Skin of body (tissue), 1 donor: ENCODE data around the gene UBE2S. TPM values are rescaled to one million over a fixed set of nuclear protein-coding genes. Genes with fewer than 3 reads are reported as not detected.

Experiments
- total RNA-seq: library from RNA; depleted of rRNA; stranded (reverse); fragments of >200 nt; gene quantifications from one replicate; pipeline ENCODE4 v1.2.3, GENCODE V29; 2014

The UBE2S gene
- total RNA-seq, 1 donor from 2014 or later: 25.4 TPM

Other genes with a start within 250 kb of the UBE2S start
- gene DNAAF3, start 241.2 kb downstream of the UBE2S start, total RNA-seq: not detected
- 1.6 TPM for gene SYT5, start 227.5 kb downstream of the UBE2S start, total RNA-seq
- gene PTPRH, start 198.3 kb downstream of the UBE2S start, total RNA-seq: 0.39 TPM
- 1.2 TPM for gene TMEM86B, start 179.0 kb downstream of the UBE2S start, total RNA-seq
- 20.8 TPM for gene PPP6R1, start 148.8 kb downstream of the UBE2S start, total RNA-seq
- 12.1 TPM for gene HSPBP1, start 127.7 kb downstream of the UBE2S start, total RNA-seq
- 3.6 TPM for gene BRSK1, start 123.8 kb downstream of the UBE2S start, total RNA-seq
- gene TMEM150B, start 82.4 kb downstream of the UBE2S start, total RNA-seq: 1.1 TPM
- gene KMT5C, start 67.9 kb downstream of the UBE2S start, total RNA-seq: 17.0 TPM
- 3.1 TPM for gene COX6B2, start 53.1 kb downstream of the UBE2S start, total RNA-seq
- not detected for gene GARIN5B, start 44.5 kb downstream of the UBE2S start, total RNA-seq
- 0.30 TPM for gene IL11, start 37.3 kb downstream of the UBE2S start, total RNA-seq
- gene TMEM190, start 31.0 kb downstream of the UBE2S start, total RNA-seq: not detected
- 0.30 TPM for gene TMEM238, start 23.5 kb downstream of the UBE2S start, total RNA-seq
- gene RPL28, start 21.9 kb downstream of the UBE2S start, total RNA-seq: 377 TPM
- 0.10 TPM for gene SHISA7, start 35.5 kb upstream of the UBE2S start, total RNA-seq
- gene ISOC2, start 53.9 kb upstream of the UBE2S start, total RNA-seq: 23.0 TPM
- gene C19orf85, start 57.0 kb upstream of the UBE2S start, total RNA-seq: not detected
- gene ZNF628, start 68.8 kb upstream of the UBE2S start, total RNA-seq: 1.1 TPM
- gene NAT14, start 77.4 kb upstream of the UBE2S start, total RNA-seq: 6.1 TPM
- gene SSC5D, start 80.6 kb upstream of the UBE2S start, total RNA-seq: 16.5 TPM
- not detected for gene SBK2, start 129.3 kb upstream of the UBE2S start, total RNA-seq
- gene SBK3, start 137.8 kb upstream of the UBE2S start, total RNA-seq: not detected
- 2.2 TPM for gene ZNF579, start 173.1 kb upstream of the UBE2S start, total RNA-seq
- 3.2 TPM for gene FIZ1, start 191.7 kb upstream of the UBE2S start, total RNA-seq
- 6.4 TPM for gene ZNF524, start 192.5 kb upstream of the UBE2S start, total RNA-seq
- 2.1 TPM for gene ZNF865, start 197.9 kb upstream of the UBE2S start, total RNA-seq
- 3.2 TPM for gene ZNF784, start 216.8 kb upstream of the UBE2S start, total RNA-seq
- gene ZNF580, start 233.2 kb upstream of the UBE2S start, total RNA-seq: 4.0 TPM
- 12.4 TPM for gene ZNF581, start 235.9 kb upstream of the UBE2S start, total RNA-seq
- gene CCDC106, start 240.4 kb upstream of the UBE2S start, total RNA-seq: 4.2 TPM
- gene U2AF2, start 247.2 kb upstream of the UBE2S start, total RNA-seq: 64.1 TPM